GM06990 (cell line): ENCODE data around the gene OR5W2.
"Not testable (repeated sequence)": the region's sequence is repeated elsewhere in the genome, so short reads cannot be mapped to it uniquely, and the experiment has no call there.

Experiments used
- DNase-seq: peaks from one replicate; pipeline ENCODE4 v3.0.0-alpha.2; 2011; ENCODE audit not compliant: insufficient read length; ENCODE audit errors: extremely low read depth
- H3K27me3 ChIP-seq: replicated peaks from 2 replicates; pipeline ENCODE4 v1.6.0; 2011; ENCODE audit warnings: low read length; ENCODE audit not compliant: control insufficient read depth, insufficient read depth
- H3K36me3 ChIP-seq: 2 replicates; pipeline ENCODE4 v1.5.1; 2011; ENCODE audit warnings: low read length; ENCODE audit not compliant: control insufficient read depth, insufficient read depth
- H3K4me3 ChIP-seq: replicated peaks from 2 replicates; pipeline ENCODE4 v1.5.1; 2011; ENCODE audit warnings: low read depth, mild to moderate bottlenecking, control low read depth, low read length
- CTCF ChIP-seq: IDR thresholded peaks from 2 replicates; pipeline ENCODE4 v1.5.1; 2011; ENCODE audit warnings: low read length, control low read depth, mild to moderate bottlenecking, inconsistent platforms; ENCODE audit not compliant: insufficient read depth, poor library complexity, severe bottlenecking

OR5W2 gene

GRCh38 chr11:55902308-55902707, 12.1 kb downstream of the OR5W2 start:
- Histone ChIP-seq H3K4me3 (no peak overlapping the region), H3K27me3 (no peaks in the 10 kb centered on the region), H3K36me3 (no peaks in the 10 kb centered on the region)
- no peak for DNase-seq
- no peak for TF ChIP-seq CTCF

- no peak for TF ChIP-seq CTCF
- Histone ChIP-seq H3K36me3 (no peaks in the 10 kb centered on the region), H3K27me3 (no peaks in the 10 kb centered on the region), H3K4me3 (no peak overlapping the region)
- DNase-seq = no peak
Observed at GRCh38 chr11:55895216-55895615, 19.2 kb downstream of the OR5W2 start.

GRCh38 chr11:55885481-55885880, 28.9 kb downstream of the OR5W2 start:
- H3K36me3 ChIP-seq, H3K27me3 ChIP-seq, DNase-seq, H3K4me3 ChIP-seq: not testable (repeated sequence)

- H3K27me3 ChIP-seq, H3K36me3 ChIP-seq, H3K4me3 ChIP-seq, DNase-seq: not testable (repeated sequence)
Observed at GRCh38 chr11:55884995-55885394, 29.4 kb downstream of the OR5W2 start.

GRCh38 chr11:55882997-55883396, 31.4 kb downstream of the OR5W2 start, which contains the start of gene TRIM51:
TSS of gene TRIM51 (plus strand) at chr11:55883297. CDS start at chr11:55885429, 2,132 bp downstream.
- not testable (repeated sequence) for H3K4me3 ChIP-seq, DNase-seq, H3K27me3 ChIP-seq

GRCh38 chr11:55873146-55873545, 41.2 kb downstream of the OR5W2 start:
- not testable (repeated sequence) for DNase-seq, H3K4me3 ChIP-seq, H3K36me3 ChIP-seq, H3K27me3 ChIP-seq

More at GRCh38 chr11:55882997-55883396, 31.4 kb downstream of the OR5W2 start, which contains the start of gene TRIM51:
- H3K36me3 ChIP-seq = not testable (repeated sequence)

GRCh38 chr11:55872731-55873130, 41.7 kb downstream of the OR5W2 start:
- H3K4me3 ChIP-seq, DNase-seq, H3K36me3 ChIP-seq, H3K27me3 ChIP-seq: not testable (repeated sequence)

- not testable (repeated sequence) for DNase-seq, H3K36me3 ChIP-seq, H3K27me3 ChIP-seq, H3K4me3 ChIP-seq
Observed at GRCh38 chr11:55867354-55867753, 47.0 kb downstream of the OR5W2 start.
